Neural cell (in vitro differentiated cells): Measurements from ENCODE around the gene IYD. TPM values are rescaled to one million over a fixed set of nuclear protein-coding genes. Genes with fewer than 3 reads are reported as not detected.

ENCODE experiments used
- H2AFZ ChIP-seq: fragments of 200-600, 300-800 bp; sonication (generic), shearing (Covaris generic); 2 replicates; pipeline ENCODE4 v1.6.0; 2014; ENCODE audit warnings: low read depth, mild to moderate bottlenecking, antibody characterized with exemption, low read length, moderate library complexity
- H3F3A ChIP-seq: fragments of 200-600 bp; shearing (Covaris generic); 2 replicates; pipeline ENCODE4 v1.6.1; 2016; ENCODE audit warnings: mild to moderate bottlenecking, moderate library complexity, mixed read lengths, antibody characterized with exemption, low read length; ENCODE audit not compliant: insufficient read depth, poor library complexity, severe bottlenecking
- H3K27ac ChIP-seq: fragments of 200-600, 300-800 bp; sonication (generic), shearing (Covaris generic); 2 replicates; pipeline ENCODE4 v1.5.1; 2014; ENCODE audit warnings: mild to moderate bottlenecking, low read length, moderate library complexity
- H3K27me3 ChIP-seq: fragments of 300-800, 200-600 bp; sonication (generic), shearing (Covaris generic); 2 replicates; pipeline ENCODE4 v1.6.0; 2014; ENCODE audit warnings: mild to moderate bottlenecking, low read depth, low read length, moderate library complexity; ENCODE audit not compliant: insufficient read depth
- H3K36me3 ChIP-seq: fragments of 300-800, 200-600 bp; sonication (generic), shearing (Covaris generic); 2 replicates; pipeline ENCODE4 v1.5.1; 2014; ENCODE audit warnings: mild to moderate bottlenecking, antibody characterized with exemption, low read length, moderate library complexity; ENCODE audit not compliant: insufficient read depth
- H3K4me2 ChIP-seq: fragments of 300-800, 200-600 bp; sonication (generic), shearing (Covaris generic); 2 replicates; pipeline ENCODE4 v1.6.0; 2014; ENCODE audit warnings: mild to moderate bottlenecking, low read length
- H3K4me3 ChIP-seq: fragments of 300-800, 200-600 bp; sonication (generic), shearing (Covaris generic); 2 replicates; pipeline ENCODE4 v1.5.1; 2014; ENCODE audit warnings: mild to moderate bottlenecking, low read length, moderate library complexity
- H3K79me2 ChIP-seq: fragments of 200-600 bp; shearing (Covaris generic); replicated peaks from 2 replicates; pipeline ENCODE4 v1.6.0; 2014; ENCODE audit warnings: mild to moderate bottlenecking, low read length, moderate library complexity; ENCODE audit not compliant: insufficient read depth
- H3K9ac ChIP-seq: fragments of 300-800, 200-600 bp; sonication (generic), shearing (Covaris generic); 2 replicates; pipeline ENCODE4 v1.6.1; 2016; ENCODE audit warnings: mild to moderate bottlenecking, low read length, mixed read lengths
- H3K9me2 ChIP-seq: fragments of 200-600 bp; shearing (Covaris generic); 2 replicates; pipeline ENCODE4 v1.6.1; 2016; ENCODE audit warnings: mild to moderate bottlenecking, low read length, mixed read lengths; ENCODE audit not compliant: insufficient read depth
- H3K9me3 ChIP-seq: fragments of 200-600, 300-800 bp; sonication (generic), shearing (Covaris generic); 2 replicates; pipeline ENCODE4 v1.6.1; 2016; ENCODE audit warnings: mild to moderate bottlenecking, mixed run types, low read length, moderate library complexity, mixed read lengths
- H4K20me1 ChIP-seq: fragments of 200-600 bp; shearing (Covaris generic); 2 replicates; pipeline ENCODE4 v1.6.1; 2016; ENCODE audit warnings: mild to moderate bottlenecking, mixed run types; ENCODE audit not compliant: insufficient read depth
- CTCF ChIP-seq: fragments of 450-650 bp; IDR thresholded peaks from 2 replicates; pipeline ENCODE4 v1.5.1; 2014; ENCODE audit warnings: antibody characterized with exemption, mild to moderate bottlenecking, moderate library complexity; ENCODE audit not compliant: poor library complexity, severe bottlenecking
- EP300 ChIP-seq: fragments of 450-650 bp; conservative IDR thresholded peaks from 2 replicates; pipeline ENCODE4 v1.6.1; 2014; ENCODE audit warnings: antibody characterized with exemption, mild to moderate bottlenecking, moderate library complexity; ENCODE audit not compliant: poor library complexity, severe bottlenecking
- EZH2 ChIP-seq: fragments of 200-600, 300-800 bp; shearing (Covaris generic), sonication (generic); IDR thresholded peaks from 2 replicates; pipeline ENCODE4 v1.6.1; 2014; ENCODE audit warnings: antibody characterized with exemption, low read length, borderline replicate concordance, mild to moderate bottlenecking; ENCODE audit not compliant: insufficient read depth, poor library complexity, severe bottlenecking
- MXI1 ChIP-seq: fragments of 450-650 bp; conservative IDR thresholded peaks from 2 replicates; pipeline ENCODE4 v1.6.1; 2014; ENCODE audit warnings: antibody characterized with exemption, mild to moderate bottlenecking; ENCODE audit not compliant: poor library complexity, severe bottlenecking
- POLR2AphosphoS5 ChIP-seq: IDR thresholded peaks from 2 replicates; pipeline ENCODE4 v1.6.1; 2012
- RAD21 ChIP-seq: fragments of 450-650 bp; conservative IDR thresholded peaks from 2 replicates; pipeline ENCODE4 v1.6.1; 2014; ENCODE audit warnings: antibody characterized with exemption, mild to moderate bottlenecking, moderate library complexity
- REST ChIP-seq: IDR thresholded peaks from 2 replicates; pipeline ENCODE4 v1.6.1; 2012; ENCODE audit warnings: borderline replicate concordance
- SMC3 ChIP-seq: fragments of 450-650 bp; conservative IDR thresholded peaks from 2 replicates; pipeline ENCODE4 v1.6.1; 2014; ENCODE audit warnings: antibody characterized with exemption, mild to moderate bottlenecking, moderate library complexity; ENCODE audit not compliant: poor library complexity
- TAF1 ChIP-seq: IDR thresholded peaks from 2 replicates; pipeline ENCODE4 v1.6.1; 2012; ENCODE audit warnings: low read depth
- polyA plus RNA-seq: library from polyadenylated mRNA; depleted of rRNA; stranded (reverse); fragments of >200 nt; gene quantifications from 2 replicates; pipeline ENCODE4 v1.2.3, GENCODE V29; 2014

IYD gene
- polyA plus RNA-seq, 1 donor from 2014 or later: not detected

- H2AFZ ChIP-seq: no peak overlapping the region
- H3K4me2 ChIP-seq: no peak overlapping the region
- no peaks in the 10 kb centered on the region for H3F3A ChIP-seq
- H3K4me3 ChIP-seq: no peak overlapping the region
- no peaks in the 10 kb centered on the region for H3K79me2 ChIP-seq
- no peak overlapping the region for H3K27ac ChIP-seq
- H3K9ac ChIP-seq: no peak overlapping the region
- peaks cover 3% of the 10 kb centered on the region for H3K9me3 ChIP-seq
- no peaks in the 10 kb centered on the region for H3K9me2 ChIP-seq
- no peaks in the 10 kb centered on the region for H3K27me3 ChIP-seq
- H3K36me3 ChIP-seq: no peaks in the 10 kb centered on the region
- no peak for TF ChIP-seq TAF1
- no peak for TF ChIP-seq REST
- TF ChIP-seq CTCF: no peak
- no peak for TF ChIP-seq EP300
- TF ChIP-seq RAD21: no peak
- no peak for TF ChIP-seq EZH2
- TF ChIP-seq POLR2AphosphoS5: no peak
- no peak for TF ChIP-seq MXI1
- TF ChIP-seq SMC3: no peak
- no peaks in the 10 kb centered on the region for H4K20me1 ChIP-seq
Measured at GRCh38 chr6:150435360-150435759, 66.5 kb downstream of the IYD start.

GRCh38 chr6:150435832-150436231 lies 67.0 kb downstream of the IYD start:
- TF ChIP-seq SMC3: no peak
- TF ChIP-seq EP300: no peak
- TF ChIP-seq TAF1: no peak
- TF ChIP-seq MXI1: no peak
- TF ChIP-seq EZH2: no peak
- TF ChIP-seq RAD21: no peak
- TF ChIP-seq CTCF: no peak
- TF ChIP-seq POLR2AphosphoS5: no peak
- no peak for TF ChIP-seq REST

More at GRCh38 chr6:150435832-150436231, 67.0 kb downstream of the IYD start:
- Histone ChIP-seq H3K9me2 (no peaks in the 10 kb centered on the region), H2AFZ (no peak overlapping the region), H4K20me1 (no peaks in the 10 kb centered on the region), H3K27ac (no peak overlapping the region), H3K4me2 (no peak overlapping the region), H3K4me3 (no peak overlapping the region), H3K27me3 (no peaks in the 10 kb centered on the region), H3K36me3 (no peaks in the 10 kb centered on the region), H3K9me3 (peaks cover 3% of the 10 kb centered on the region), H3K79me2 (no peaks in the 10 kb centered on the region), H3F3A (no peaks in the 10 kb centered on the region), H3K9ac (no peak overlapping the region)
